GM23248 (cell line): ENCODE results near the gene GUCA2A.

Experiments used
- EZH2 ChIP-seq: fragments of 200-600 bp; sonication (generic); IDR thresholded peaks from 2 replicates; pipeline ENCODE4 v1.6.1; 2018; ENCODE audit warnings: antibody characterized with exemption, mild to moderate bottlenecking; ENCODE audit not compliant: insufficient read depth, poor library complexity, severe bottlenecking
- EZH2phosphoT487 ChIP-seq: fragments of 200-600 bp; sonication (generic); IDR thresholded peaks from 2 replicates; pipeline ENCODE4 v1.6.1; 2018; ENCODE audit warnings: antibody characterized with exemption, moderate library complexity, mild to moderate bottlenecking, low read depth; ENCODE audit not compliant: insufficient read depth

- no peak for TF ChIP-seq EZH2
- no peak for TF ChIP-seq EZH2phosphoT487
Observed at GRCh38 chr1:42191319-42191718, 26.8 kb upstream of the GUCA2A start.
